HCT116 (cell line): ENCODE measurements around the gene LRR1. TPM values are rescaled to one million over a fixed set of nuclear protein-coding genes. Genes with fewer than 3 reads are reported as not detected.

ENCODE experiments used
- ELF1 ChIP-seq: IDR thresholded peaks from 2 replicates; pipeline ENCODE4 v1.6.1; 2012; ENCODE audit warnings: low read depth, borderline replicate concordance
- EZH2 ChIP-seq: fragments of 200-600 bp; sonication (generic); IDR thresholded peaks from 2 replicates; pipeline ENCODE4 v1.6.1; 2017; ENCODE audit warnings: antibody characterized with exemption, mixed run types
- JUND ChIP-seq: IDR thresholded peaks from 2 replicates; pipeline ENCODE4 v1.6.1; 2012
- RAD21 ChIP-seq: IDR thresholded peaks from 2 replicates; pipeline ENCODE4 v1.6.1; 2012; ENCODE audit warnings: low read depth, mild to moderate bottlenecking
- ZFX ChIP-seq: fragments of 450-650 bp; IDR thresholded peaks from 2 replicates; pipeline ENCODE4 v1.6.1; 2017
- total RNA-seq: library from RNA; stranded (reverse); gene quantifications from one replicate; pipeline ENCODE4 v1.2.1, GENCODE V29; 2021; ENCODE audit not compliant: unreplicated experiment
- TF ChIP-seq, protein P1 (sequence below): IDR thresholded peaks from 2 replicates; pipeline ENCODE4 v1.6.1; 2012; ENCODE audit warnings: low read depth

LRR1 gene
- total RNA-seq, 1 experiment from 2014 or later: 34.6 TPM

DNA sequence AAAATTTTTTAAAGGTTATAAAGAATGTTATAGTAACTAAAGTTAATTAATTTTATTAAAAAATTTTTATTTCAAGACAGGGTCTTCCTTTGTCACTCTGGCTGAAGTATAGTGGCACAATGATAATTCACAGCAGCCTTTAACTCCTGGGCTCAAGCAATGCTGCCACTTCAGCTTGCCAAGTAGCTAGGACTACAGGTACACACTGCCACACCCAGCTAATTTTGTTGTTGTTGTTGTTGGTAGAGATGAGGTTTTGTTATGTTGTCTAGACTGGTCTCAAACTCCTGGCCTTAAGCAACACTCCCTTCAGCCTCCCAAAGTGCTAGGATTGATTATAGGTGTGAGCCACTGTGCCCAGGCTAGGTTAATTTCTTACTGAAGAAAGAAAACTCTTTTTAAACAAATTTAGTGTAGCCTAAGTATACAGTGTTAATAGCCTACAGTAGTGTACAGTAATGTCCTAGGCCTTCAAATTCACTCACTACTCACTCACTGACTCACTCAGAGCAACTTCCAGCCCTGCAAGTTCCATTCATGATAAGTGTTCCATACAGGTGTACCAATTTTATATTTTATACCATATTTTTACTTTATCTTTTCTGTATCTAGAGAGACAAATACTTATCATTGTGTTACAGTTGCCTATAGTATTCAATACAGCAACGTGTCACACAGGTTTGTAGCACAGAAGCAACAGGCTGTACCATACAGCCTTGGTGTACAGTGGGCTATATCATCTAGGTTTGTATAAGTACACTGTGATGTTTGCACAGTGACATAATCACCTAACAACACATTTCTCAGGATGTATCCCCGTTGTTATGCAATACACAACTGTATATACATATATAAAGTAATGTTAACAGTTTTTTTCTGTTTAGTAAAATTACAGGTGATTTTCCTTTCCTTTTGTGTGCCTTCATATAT lies 61.1 kb downstream of the LRR1 start (continued):
- TF ChIP-seq, protein P1, sequence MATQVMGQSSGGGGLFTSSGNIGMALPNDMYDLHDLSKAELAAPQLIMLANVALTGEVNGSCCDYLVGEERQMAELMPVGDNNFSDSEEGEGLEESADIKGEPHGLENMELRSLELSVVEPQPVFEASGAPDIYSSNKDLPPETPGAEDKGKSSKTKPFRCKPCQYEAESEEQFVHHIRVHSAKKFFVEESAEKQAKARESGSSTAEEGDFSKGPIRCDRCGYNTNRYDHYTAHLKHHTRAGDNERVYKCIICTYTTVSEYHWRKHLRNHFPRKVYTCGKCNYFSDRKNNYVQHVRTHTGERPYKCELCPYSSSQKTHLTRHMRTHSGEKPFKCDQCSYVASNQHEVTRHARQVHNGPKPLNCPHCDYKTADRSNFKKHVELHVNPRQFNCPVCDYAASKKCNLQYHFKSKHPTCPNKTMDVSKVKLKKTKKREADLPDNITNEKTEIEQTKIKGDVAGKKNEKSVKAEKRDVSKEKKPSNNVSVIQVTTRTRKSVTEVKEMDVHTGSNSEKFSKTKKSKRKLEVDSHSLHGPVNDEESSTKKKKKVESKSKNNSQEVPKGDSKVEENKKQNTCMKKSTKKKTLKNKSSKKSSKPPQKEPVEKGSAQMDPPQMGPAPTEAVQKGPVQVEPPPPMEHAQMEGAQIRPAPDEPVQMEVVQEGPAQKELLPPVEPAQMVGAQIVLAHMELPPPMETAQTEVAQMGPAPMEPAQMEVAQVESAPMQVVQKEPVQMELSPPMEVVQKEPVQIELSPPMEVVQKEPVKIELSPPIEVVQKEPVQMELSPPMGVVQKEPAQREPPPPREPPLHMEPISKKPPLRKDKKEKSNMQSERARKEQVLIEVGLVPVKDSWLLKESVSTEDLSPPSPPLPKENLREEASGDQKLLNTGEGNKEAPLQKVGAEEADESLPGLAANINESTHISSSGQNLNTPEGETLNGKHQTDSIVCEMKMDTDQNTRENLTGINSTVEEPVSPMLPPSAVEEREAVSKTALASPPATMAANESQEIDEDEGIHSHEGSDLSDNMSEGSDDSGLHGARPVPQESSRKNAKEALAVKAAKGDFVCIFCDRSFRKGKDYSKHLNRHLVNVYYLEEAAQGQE: no peak
- no peak for TF ChIP-seq ZFX
- TF ChIP-seq EZH2: no peak
- no peak for TF ChIP-seq JUND
- TF ChIP-seq ELF1: no peak
- no peak for TF ChIP-seq RAD21
- TF ChIP-seq, all 23 proteins: peak for 0

Other genes starting within 250 kb of the LRR1 start
- gene RPS29, start 12.6 kb upstream of the LRR1 start, total RNA-seq: 1,825 TPM
- 212 TPM for gene RPL36AL, start 21.7 kb downstream of the LRR1 start, total RNA-seq
- gene MGAT2, start 21.9 kb downstream of the LRR1 start, total RNA-seq: 22.9 TPM
- gene DNAAF2, start 36.3 kb downstream of the LRR1 start, total RNA-seq: 13.7 TPM
- 24.5 TPM for gene POLE2, start 89.3 kb downstream of the LRR1 start, total RNA-seq
- 0.98 TPM for gene KLHDC1, start 94.2 kb downstream of the LRR1 start, total RNA-seq
- gene KLHDC2, start 169.2 kb downstream of the LRR1 start, total RNA-seq: 26.4 TPM